Mammary microvascular endothelial cell (primary cell): ENCODE data around the gene CFAP20. TPM values are rescaled to one million over a fixed set of nuclear protein-coding genes. Genes with fewer than 3 reads are reported as not detected.

Experiments used
- total RNA-seq: library from RNA; depleted of rRNA; stranded (reverse); fragments of >200 nt; gene quantifications from 2 replicates; pipeline ENCODE4 v1.2.3, GENCODE V29; 2015

CFAP20 gene
- 73.0 and 86.1 TPM in 2 replicates for total RNA-seq

DNA sequence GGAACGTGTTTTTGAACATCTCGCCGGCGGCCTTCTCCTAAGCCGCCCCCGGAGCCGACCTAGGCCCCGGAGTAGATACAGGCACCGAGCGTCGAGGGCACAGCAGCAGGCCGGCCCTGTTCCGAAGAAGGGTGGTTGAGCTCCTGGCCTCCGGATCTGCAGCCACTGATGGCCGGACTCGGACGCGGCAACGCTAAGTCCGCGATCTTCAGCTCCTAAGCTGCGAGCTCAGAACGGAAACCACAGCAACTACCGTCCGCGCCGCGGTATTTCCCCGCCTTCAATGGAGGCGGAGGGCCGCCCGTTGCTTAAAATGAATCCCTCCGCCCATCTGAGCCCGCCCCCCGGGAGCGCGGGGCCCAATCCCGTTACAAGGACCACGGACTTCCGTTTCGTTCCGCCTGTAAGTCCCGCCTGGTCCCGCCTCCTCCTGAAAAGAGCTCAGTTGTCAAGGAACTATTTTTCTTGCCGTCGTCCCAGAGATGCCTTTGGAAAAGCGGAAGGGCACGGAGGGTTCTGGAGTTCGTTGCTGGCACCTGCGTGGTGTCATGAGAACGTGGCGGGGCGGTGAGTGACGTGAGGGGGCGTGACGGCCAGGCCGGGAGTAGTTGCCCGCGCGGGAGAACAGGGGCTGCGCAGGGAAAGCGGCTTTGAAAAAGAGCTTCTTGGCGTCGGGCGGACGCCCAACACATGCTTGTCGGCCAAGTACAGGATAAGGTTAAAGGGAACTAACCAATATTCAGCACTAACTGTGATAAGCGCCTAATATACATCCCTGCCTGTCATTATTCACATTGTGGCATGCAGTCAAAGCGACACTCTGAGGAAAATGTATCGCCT lies at the start of gene CFAP20:
Gene CFAP20, minus strand, starts transcription at position 285 of the 840 bp plus-strand sequence. Its CDS starts 266 bp downstream, at position 19.

Other genes with a start within 250 kb of the CFAP20 start
- gene CNGB1, start 158.3 kb downstream of the CFAP20 start, total RNA-seq = 0.05 TPM in 1 of 2 replicates, not detected in the other
- 2.5 and 9.8 TPM in 2 replicates for gene ZNF319, start 128.7 kb downstream of the CFAP20 start, total RNA-seq
- gene USB1, start 128.0 kb downstream of the CFAP20 start, total RNA-seq = 28.2 and 35.8 TPM in 2 replicates
- gene MMP15, start 103.6 kb downstream of the CFAP20 start, total RNA-seq = 12.3 and 13.4 TPM in 2 replicates
- 32.1 and 34.1 TPM in 2 replicates for gene CSNK2A2, start 68.7 kb upstream of the CFAP20 start, total RNA-seq
- not detected in 2 replicates for gene PRSS54, start 165.6 kb upstream of the CFAP20 start, total RNA-seq